Lower leg skin (tissue), 4 donors: ENCODE results near the gene KIF13A. TPM values are rescaled to one million over a fixed set of nuclear protein-coding genes. Genes with fewer than 3 reads are reported as not detected.
"Not testable (repeated sequence)": the region's sequence is repeated elsewhere in the genome, so short reads cannot be mapped to it uniquely, and the experiment has no call there.

ENCODE experiments used
- DNase-seq, 2 donors: peaks; one replicate each; pipeline ENCODE4 v3.0.0-alpha.2; 2019; ENCODE audit warnings: low spot score in 2 of 2
- H3K4me3 ChIP-seq: fragments of 200-600 bp; sonication (generic); 2 replicates; pipeline ENCODE4 v1.5.1; 2017; ENCODE audit warnings: mild to moderate bottlenecking, low read depth; ENCODE audit not compliant: poor library complexity, severe bottlenecking
- POLR2A ChIP-seq, 2 donors: fragments of 450-650 bp; IDR thresholded peaks; one replicate each; pipeline ENCODE4 v1.6.1; 2016 to 2017; ENCODE audit warnings: antibody characterized with exemption in 2 of 2, mild to moderate bottlenecking in 1 of 2, moderate library complexity in 1 of 2
- WGBS, 2 donors: methylation state at CpG; one replicate each; pipeline ENCODE4 v1.1.5; 2018; 5-methylcytosine and 5-hydroxymethylcytosine counted together
- intact Hi-C: fragments of 100-400 bp; cut with DNase I; formaldehyde crosslinking; loops from one replicate; pipeline ENCODE4 v1.15.0; 2023; ENCODE audit warnings: low total_unique reads
- total RNA-seq, 4 donors: library from RNA; depleted of rRNA; stranded (reverse); fragments of >200 nt; gene quantifications; one replicate each; pipeline ENCODE4 v1.1.0, GENCODE V29; 2016
- TF ChIP-seq, protein P1 (sequence below), 3 donors: fragments of 450-650 bp; IDR thresholded peaks; one replicate each; pipeline ENCODE4 v1.5.1; 2016; ENCODE audit warnings: antibody characterized with exemption in 3 of 3, mild to moderate bottlenecking in 3 of 3, moderate library complexity in 2 of 3

KIF13A gene
- total RNA-seq, 4 donors from 2014 or later = 54.4 to 88.5 (median 60.6) TPM

GRCh38 chr6:17858584-17858983, 128.9 kb downstream of the KIF13A start:
- DNase-seq = no peak
- no peak overlapping the region for H3K4me3 ChIP-seq
- intact Hi-C loops = no loop called here
- TF ChIP-seq, protein P1, sequence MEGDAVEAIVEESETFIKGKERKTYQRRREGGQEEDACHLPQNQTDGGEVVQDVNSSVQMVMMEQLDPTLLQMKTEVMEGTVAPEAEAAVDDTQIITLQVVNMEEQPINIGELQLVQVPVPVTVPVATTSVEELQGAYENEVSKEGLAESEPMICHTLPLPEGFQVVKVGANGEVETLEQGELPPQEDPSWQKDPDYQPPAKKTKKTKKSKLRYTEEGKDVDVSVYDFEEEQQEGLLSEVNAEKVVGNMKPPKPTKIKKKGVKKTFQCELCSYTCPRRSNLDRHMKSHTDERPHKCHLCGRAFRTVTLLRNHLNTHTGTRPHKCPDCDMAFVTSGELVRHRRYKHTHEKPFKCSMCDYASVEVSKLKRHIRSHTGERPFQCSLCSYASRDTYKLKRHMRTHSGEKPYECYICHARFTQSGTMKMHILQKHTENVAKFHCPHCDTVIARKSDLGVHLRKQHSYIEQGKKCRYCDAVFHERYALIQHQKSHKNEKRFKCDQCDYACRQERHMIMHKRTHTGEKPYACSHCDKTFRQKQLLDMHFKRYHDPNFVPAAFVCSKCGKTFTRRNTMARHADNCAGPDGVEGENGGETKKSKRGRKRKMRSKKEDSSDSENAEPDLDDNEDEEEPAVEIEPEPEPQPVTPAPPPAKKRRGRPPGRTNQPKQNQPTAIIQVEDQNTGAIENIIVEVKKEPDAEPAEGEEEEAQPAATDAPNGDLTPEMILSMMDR (IDR thresholded peaks at IDR 0.05) = no peak
- TF ChIP-seq POLR2A (IDR thresholded peaks at IDR 0.05) = no peak

- DNase-seq, intact Hi-C loops, H3K4me3 ChIP-seq: not testable (repeated sequence)
- 80 to 87% methylated on average over 7 of the region's 7 CpGs for WGBS, 2 donors
These were observed 130.2 kb downstream of the KIF13A start for GRCh38 chr6:17857188-17857587.

DNA sequence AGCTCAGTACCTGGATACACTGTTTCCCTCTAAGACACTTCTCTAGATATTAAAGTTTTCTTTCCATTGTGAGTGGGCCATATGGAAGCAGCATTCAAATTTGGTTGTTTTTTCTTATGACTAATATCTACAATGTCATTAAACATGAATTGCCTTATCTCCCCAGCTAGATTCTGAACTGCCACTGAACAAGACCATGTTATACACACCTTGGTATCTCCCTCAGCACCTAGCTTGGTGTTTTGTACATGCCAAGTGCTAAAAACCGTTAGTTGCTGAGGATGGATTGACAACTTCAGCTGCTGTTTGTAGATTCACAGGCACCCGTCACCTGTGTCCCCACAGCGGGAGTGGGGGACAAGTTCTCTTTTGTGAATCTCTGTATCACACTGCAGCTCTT, 131.1 kb downstream of the KIF13A start:
- no peak for TF ChIP-seq POLR2A (IDR thresholded peaks at IDR 0.05)
- TF ChIP-seq, protein P1 (IDR thresholded peaks at IDR 0.05) = no peak
- WGBS, 2 donors = 91 to 97% methylated on average over 3 of the region's 3 CpGs
- DNase-seq = no peak
- intact Hi-C loops = no loop called here
- no peak overlapping the region for H3K4me3 ChIP-seq

GRCh38 chr6:17855381-17855780, 132.1 kb downstream of the KIF13A start:
- no peak for TF ChIP-seq POLR2A (IDR thresholded peaks at IDR 0.05)
- TF ChIP-seq, protein P1 (IDR thresholded peaks at IDR 0.05) = no peak
- intact Hi-C loops = no loop called here
- DNase-seq = no peak
- 85 to 92% methylated on average over 2 of the region's 2 CpGs for WGBS, 2 donors
- H3K4me3 ChIP-seq = no peak overlapping the region

DNA sequence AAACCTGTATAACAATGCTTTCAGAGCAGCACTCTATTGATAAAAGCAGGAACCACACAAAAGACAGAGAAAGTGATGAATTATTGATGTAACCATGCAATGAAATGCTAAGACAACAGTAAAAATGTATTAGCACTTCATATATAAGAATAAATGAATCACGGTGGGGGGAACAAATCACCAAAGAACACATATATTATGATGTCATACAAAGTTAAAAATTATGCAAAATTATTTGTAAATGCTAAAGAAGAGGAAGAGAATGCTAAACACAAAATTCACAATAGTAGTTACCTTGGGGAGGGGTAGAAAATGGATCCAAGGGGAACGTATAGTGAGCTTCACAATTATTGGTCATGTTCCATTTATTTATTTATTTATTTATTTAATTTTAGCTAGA, 133.9 kb downstream of the KIF13A start:
- DNase-seq = no peak
- 90% methylated on average over 2 of the region's 2 CpGs for WGBS, 2 donors
- intact Hi-C loops = no loop called here
- TF ChIP-seq, protein P1 (IDR thresholded peaks at IDR 0.05) = no peak
- no peak for TF ChIP-seq POLR2A (IDR thresholded peaks at IDR 0.05)
- no peak overlapping the region for H3K4me3 ChIP-seq

DNA sequence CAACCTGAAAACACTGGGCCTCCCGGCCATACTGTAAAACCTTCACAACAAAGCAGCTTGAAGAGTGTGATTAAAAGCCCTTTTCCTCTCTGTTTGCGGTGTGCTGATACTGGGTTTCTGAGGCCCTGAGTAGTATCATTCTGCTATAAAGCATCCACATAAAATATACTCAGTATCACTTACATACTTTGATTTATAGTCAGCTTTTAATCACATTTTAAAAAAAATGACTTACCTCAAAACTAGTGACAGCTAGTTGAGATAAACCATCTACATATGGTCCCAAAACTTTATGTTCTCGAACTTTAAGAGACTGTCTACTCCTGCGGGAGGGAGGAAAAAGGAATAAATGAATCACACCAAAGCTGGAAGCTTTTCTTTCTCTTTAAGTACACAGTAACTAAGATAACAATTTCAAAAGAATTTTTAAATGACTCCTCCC, 135.7 kb downstream of the KIF13A start:
- TF ChIP-seq, protein P1 (IDR thresholded peaks at IDR 0.05) = no peak
- TF ChIP-seq POLR2A (IDR thresholded peaks at IDR 0.05) = no peak
- intact Hi-C loops = no loop called here
- DNase-seq = no peak
- 48 to 69% methylated on average over 4 of the region's 4 CpGs for WGBS, 2 donors
- H3K4me3 ChIP-seq = no peak overlapping the region
